ENCODE measurements around the gene ZNF816. TPM values are rescaled to one million over a fixed set of nuclear protein-coding genes. Genes with fewer than 3 reads are reported as not detected.

The ZNF816 gene
- total RNA-seq, 1 experiment from 2014 or later = 5.4 TPM

GRCh38 chr19:52992109-52993004, 29.7 kb upstream of the ZNF816 start:
- DNase-seq (ENCODE audit: unreplicated experiment) = no peak
- ChIA-PET CTCF (no interaction called here), POLR2A (no interaction called here)
- peak overlapping the region; percentile 7 for H3K27ac Mint-ChIP-seq (ENCODE audit: low read depth, unreplicated experiment)
- intact Hi-C loops (cut with micrococcal nuclease) = no loop called here
- H3K4me3 Mint-ChIP-seq (ENCODE audit: unreplicated experiment) = no peak overlapping the region
- H3K27me3 Mint-ChIP-seq (ENCODE audit: insufficient read depth, unreplicated experiment) = no peaks in the 10 kb centered on the region
- no peaks in the 10 kb centered on the region for H3K36me3 Mint-ChIP-seq (ENCODE audit: insufficient read depth, unreplicated experiment)
- no TSS peak for BruUV-seq (replicated peaks)
- TF ChIP-seq, protein P1, sequence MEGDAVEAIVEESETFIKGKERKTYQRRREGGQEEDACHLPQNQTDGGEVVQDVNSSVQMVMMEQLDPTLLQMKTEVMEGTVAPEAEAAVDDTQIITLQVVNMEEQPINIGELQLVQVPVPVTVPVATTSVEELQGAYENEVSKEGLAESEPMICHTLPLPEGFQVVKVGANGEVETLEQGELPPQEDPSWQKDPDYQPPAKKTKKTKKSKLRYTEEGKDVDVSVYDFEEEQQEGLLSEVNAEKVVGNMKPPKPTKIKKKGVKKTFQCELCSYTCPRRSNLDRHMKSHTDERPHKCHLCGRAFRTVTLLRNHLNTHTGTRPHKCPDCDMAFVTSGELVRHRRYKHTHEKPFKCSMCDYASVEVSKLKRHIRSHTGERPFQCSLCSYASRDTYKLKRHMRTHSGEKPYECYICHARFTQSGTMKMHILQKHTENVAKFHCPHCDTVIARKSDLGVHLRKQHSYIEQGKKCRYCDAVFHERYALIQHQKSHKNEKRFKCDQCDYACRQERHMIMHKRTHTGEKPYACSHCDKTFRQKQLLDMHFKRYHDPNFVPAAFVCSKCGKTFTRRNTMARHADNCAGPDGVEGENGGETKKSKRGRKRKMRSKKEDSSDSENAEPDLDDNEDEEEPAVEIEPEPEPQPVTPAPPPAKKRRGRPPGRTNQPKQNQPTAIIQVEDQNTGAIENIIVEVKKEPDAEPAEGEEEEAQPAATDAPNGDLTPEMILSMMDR (IDR thresholded peaks at IDR 0.05; ENCODE audit: unreplicated experiment) = no peak
- H3K9me3 Mint-ChIP-seq (ENCODE audit: unreplicated experiment) = peaks cover 22% of the 10 kb centered on the region
- peaks cover 9% of the 10 kb centered on the region for H3K4me1 Mint-ChIP-seq (ENCODE audit: insufficient read depth, unreplicated experiment)

DNA sequence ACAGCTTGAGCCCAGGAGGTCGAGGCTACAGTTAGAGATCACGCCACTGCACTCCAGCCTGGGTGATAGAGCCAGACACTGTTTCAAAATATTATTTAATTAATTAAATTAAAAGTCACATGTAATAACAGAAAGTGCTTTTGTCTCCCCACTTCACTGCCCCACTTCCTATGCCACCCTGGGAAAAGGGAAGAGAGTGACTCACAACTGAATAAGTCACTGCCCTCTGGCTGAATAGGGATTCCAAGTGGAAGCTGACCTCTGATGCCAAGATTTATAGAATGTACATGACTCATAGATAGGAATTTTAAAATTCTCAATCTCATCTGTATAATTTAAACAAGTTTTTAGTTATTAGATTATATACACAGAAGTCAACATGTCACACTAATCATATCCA, 28.8 kb upstream of the ZNF816 start:
- Mint-ChIP-seq H3K36me3 (ENCODE audit: insufficient read depth, unreplicated experiment) (no peaks in the 10 kb centered on the region), H3K9me3 (ENCODE audit: unreplicated experiment) (peaks cover 30% of the 10 kb centered on the region), H3K4me3 (ENCODE audit: unreplicated experiment) (peak overlapping the region; percentile 14), H3K27ac (ENCODE audit: low read depth, unreplicated experiment) (peak overlapping the region; percentile 7), H3K4me1 (ENCODE audit: insufficient read depth, unreplicated experiment) (peaks cover 9% of the 10 kb centered on the region), H3K27me3 (ENCODE audit: insufficient read depth, unreplicated experiment) (no peaks in the 10 kb centered on the region)
- peak; percentile 94 for DNase-seq (ENCODE audit: unreplicated experiment)
- ChIA-PET CTCF (interaction anchor here (0.6 kb wide), 1 partner anchor 801 kb away, joined by 3 read pairs; no protein-coding TSS in a partner anchor), POLR2A (no interaction called here)
- TF ChIP-seq, protein P1 (IDR thresholded peaks at IDR 0.05; ENCODE audit: unreplicated experiment) = no peak
- no TSS peak for BruUV-seq (replicated peaks)
- intact Hi-C loops (cut with micrococcal nuclease) = loop anchor here (2.0 kb wide), 1 partner anchor 69 kb away; the partner anchor contains the start of gene ZNF888

- intact Hi-C loops (cut with micrococcal nuclease) = loop anchor here (2.0 kb wide), 1 partner anchor 68 kb away; the partner anchor contains the start of gene ZNF888
- Mint-ChIP-seq H3K4me3 (ENCODE audit: unreplicated experiment) (peak overlapping the region; percentile 14), H3K36me3 (ENCODE audit: insufficient read depth, unreplicated experiment) (no peaks in the 10 kb centered on the region), H3K27me3 (ENCODE audit: insufficient read depth, unreplicated experiment) (no peaks in the 10 kb centered on the region), H3K4me1 (ENCODE audit: insufficient read depth, unreplicated experiment) (peaks cover 9% of the 10 kb centered on the region), H3K27ac (ENCODE audit: low read depth, unreplicated experiment) (peak overlapping the region; percentile 27), H3K9me3 (ENCODE audit: unreplicated experiment) (peaks cover 31% of the 10 kb centered on the region)
- ChIA-PET CTCF (interaction anchor here (0.6 kb wide), 1 partner anchor 802 kb away, joined by 3 read pairs; no protein-coding TSS in a partner anchor), POLR2A (no interaction called here)
- TF ChIP-seq, protein P1 (IDR thresholded peaks at IDR 0.05; ENCODE audit: unreplicated experiment) = no peak
- peak; percentile 85 for DNase-seq (ENCODE audit: unreplicated experiment)
- no TSS peak for BruUV-seq (replicated peaks)
These were observed 28.2 kb upstream of the ZNF816 start for GRCh38 chr19:52990759-52991418.

- Mint-ChIP-seq H3K4me1 (ENCODE audit: insufficient read depth, unreplicated experiment) (peaks cover 9% of the 10 kb centered on the region), H3K27me3 (ENCODE audit: insufficient read depth, unreplicated experiment) (no peaks in the 10 kb centered on the region), H3K36me3 (ENCODE audit: insufficient read depth, unreplicated experiment) (no peaks in the 10 kb centered on the region), H3K4me3 (ENCODE audit: unreplicated experiment) (no peak overlapping the region), H3K27ac (ENCODE audit: low read depth, unreplicated experiment) (no peak overlapping the region), H3K9me3 (ENCODE audit: unreplicated experiment) (peaks cover 40% of the 10 kb centered on the region)
- no peak for DNase-seq (ENCODE audit: unreplicated experiment)
- ChIA-PET CTCF (interaction anchor here (0.8 kb wide), 1 partner anchor 797 kb away, joined by 3 read pairs; no protein-coding TSS in a partner anchor), POLR2A (interaction anchor here (1.3 kb wide), 1 partner anchor 12 kb away, joined by 3 read pairs; no protein-coding TSS in a partner anchor)
- TF ChIP-seq, protein P1 (IDR thresholded peaks at IDR 0.05; ENCODE audit: unreplicated experiment) = no peak
- intact Hi-C loops (cut with micrococcal nuclease) = no loop called here
- no TSS peak for BruUV-seq (replicated peaks)
These were observed 25.8 kb upstream of the ZNF816 start for GRCh38 chr19:52988506-52988905.
